Keratinocyte (primary cell): ENCODE results near the gene XIRP1. TPM values are rescaled to one million over a fixed set of nuclear protein-coding genes. Genes with fewer than 3 reads are reported as not detected.

Experiments used
- DNase-seq: peaks from one replicate; pipeline ENCODE4 v3.0.0-alpha.2; 2011; ENCODE audit warnings: low read depth, missing footprints, low spot score
- FAIRE-seq: peaks from 2 replicates; lab custom pipeline; 2011; peaks lifted over from hg19 to GRCh38; lab: Jason Lieb, UNC
- H2AFZ ChIP-seq: 2 replicates; pipeline ENCODE4 v1.6.0; 2012; ENCODE audit warnings: low read length, control low read depth, inconsistent platforms; ENCODE audit not compliant: control insufficient read depth
- H3K27ac ChIP-seq: 2 replicates; pipeline ENCODE4 v1.5.1; 2011; ENCODE audit warnings: low read length; ENCODE audit not compliant: control insufficient read depth, insufficient read depth
- H3K27me3 ChIP-seq: 3 replicates; pipeline ENCODE4 v1.6.0; 2011; ENCODE audit warnings: low read length; ENCODE audit not compliant: control insufficient read depth, insufficient read depth; ENCODE audit errors: extremely low read depth
- H3K36me3 ChIP-seq, 2 experiments: 2 replicates in 1 of 2; 3 replicates in 1 of 2; pipeline ENCODE4 v1.5.1; 2011; ENCODE audit warnings: low read length in 2 of 2, mild to moderate bottlenecking in 1 of 2; ENCODE audit not compliant: control insufficient read depth in 2 of 2, insufficient read depth in 2 of 2; ENCODE audit errors: extremely low read depth in 1 of 2
- H3K4me1 ChIP-seq: 3 replicates; pipeline ENCODE4 v1.5.1; 2011; ENCODE audit warnings: low read length; ENCODE audit not compliant: control insufficient read depth, insufficient read depth; ENCODE audit errors: extremely low read depth
- H3K4me2 ChIP-seq: 3 replicates; pipeline ENCODE4 v1.6.0; 2011; ENCODE audit warnings: low read depth, low read length; ENCODE audit not compliant: control insufficient read depth, insufficient read depth; ENCODE audit errors: extremely low read depth
- H3K4me3 ChIP-seq, 3 experiments: fragments of 200-600 bp in 1 of 3; sonication (generic) in 1 of 3; 2 replicates in 2 of 3; 3 replicates in 1 of 3; pipeline ENCODE4 v1.5.1; 2011 to 2016; ENCODE audit warnings: low read length in 3 of 3, mild to moderate bottlenecking in 3 of 3, control low read depth in 2 of 3, inconsistent platforms in 1 of 3, low read depth in 1 of 3, mixed read lengths in 1 of 3, mixed run types in 1 of 3, moderate library complexity in 1 of 3; ENCODE audit not compliant: control insufficient read depth in 2 of 3, insufficient read depth in 2 of 3; ENCODE audit errors: extremely low read depth in 1 of 3
- H3K79me2 ChIP-seq: 2 replicates; pipeline ENCODE4 v1.6.0; 2012; ENCODE audit warnings: low read length; ENCODE audit not compliant: control insufficient read depth, insufficient read depth
- H3K9ac ChIP-seq: 3 replicates; pipeline ENCODE4 v1.6.0; 2011; ENCODE audit warnings: low read length; ENCODE audit not compliant: control insufficient read depth, insufficient read depth; ENCODE audit errors: extremely low read depth
- H3K9me1 ChIP-seq: 3 replicates; pipeline ENCODE4 v1.6.0; 2011; ENCODE audit warnings: low read length; ENCODE audit not compliant: control insufficient read depth, insufficient read depth; ENCODE audit errors: extremely low read depth
- H3K9me3 ChIP-seq: 2 replicates; pipeline ENCODE4 v1.5.1; 2012; ENCODE audit warnings: low read depth, low read length; ENCODE audit not compliant: control insufficient read depth
- H4K20me1 ChIP-seq: 3 replicates; pipeline ENCODE4 v1.6.0; 2011; ENCODE audit warnings: low read length; ENCODE audit not compliant: control insufficient read depth, insufficient read depth; ENCODE audit errors: extremely low read depth
- EZH2 ChIP-seq: IDR thresholded peaks from one replicate; pipeline ENCODE4 v1.6.1; 2012; ENCODE audit warnings: inconsistent platforms, mild to moderate bottlenecking, low read length, moderate library complexity
- dilution Hi-C: fragments of 300-500 bp; cut with MboI; formaldehyde crosslinking; loops from one replicate; pipeline ENCODE4 v1.7.0; 2020; ENCODE audit warnings: low sequenced_read_pairs; ENCODE audit not compliant: extremely low pct_ligation_motif_present
- polyA plus RNA-seq, 5 experiments: library from polyadenylated mRNA; depleted of rRNA in 3 of 5; stranded (reverse) in 3 of 5; stranded (forward) in 1 of 5; unstranded in 1 of 5; fragments of >200 nt; gene quantifications; 1 replicate in 1 of 5; 2 replicates in 3 of 5; 3 replicates in 1 of 5; pipeline versions ENCODE4 v1.2.1 to v1.2.3, GENCODE V29; 2011 to 2012; ENCODE audit warnings: missing spikeins in 2 of 5, low read depth in 1 of 5, low replicate concordance in 1 of 5
- TF ChIP-seq, protein P1 (sequence below), 3 experiments: IDR thresholded peaks in 1 of 3; conservative IDR thresholded peaks in 1 of 3; optimal IDR thresholded peaks in 1 of 3; 2 replicates in 2 of 3; 3 replicates in 1 of 3; pipeline versions ENCODE3 to v1.5.1; 2011; ENCODE audit warnings: low read length in 3 of 3, mild to moderate bottlenecking in 3 of 3, moderate library complexity in 2 of 3, control low read depth in 1 of 3, inconsistent platforms in 1 of 3; ENCODE audit not compliant: insufficient read depth in 2 of 3; ENCODE audit errors: extremely low read depth in 1 of 3

Gene XIRP1
- polyA plus RNA-seq, 1 donor (not counting 4 experiments of a cell fraction or from before 2014, with no cell fraction given) = not detected

GRCh38 chr3:39216176-39216790 lies 23.9 kb upstream of the XIRP1 start:
- Histone ChIP-seq H3K27me3 (peaks cover 10% of the 10 kb centered on the region), H3K4me2 (no peak overlapping the region), H3K4me3 (no peak overlapping the region), H3K9ac (no peak overlapping the region), H3K9me1 (no peaks in the 10 kb centered on the region), H3K9me3 (no peaks in the 10 kb centered on the region), H3K79me2 (no peaks in the 10 kb centered on the region), H2AFZ (no peak overlapping the region), H3K36me3 (no peaks in the 10 kb centered on the region), H4K20me1 (no peaks in the 10 kb centered on the region), H3K4me1 (no peaks in the 10 kb centered on the region), H3K27ac (no peak overlapping the region)
- dilution Hi-C loops = no loop called here
- DNase-seq (no peak), FAIRE-seq (no peak)
- no peak for TF ChIP-seq EZH2
- TF ChIP-seq, protein P1, sequence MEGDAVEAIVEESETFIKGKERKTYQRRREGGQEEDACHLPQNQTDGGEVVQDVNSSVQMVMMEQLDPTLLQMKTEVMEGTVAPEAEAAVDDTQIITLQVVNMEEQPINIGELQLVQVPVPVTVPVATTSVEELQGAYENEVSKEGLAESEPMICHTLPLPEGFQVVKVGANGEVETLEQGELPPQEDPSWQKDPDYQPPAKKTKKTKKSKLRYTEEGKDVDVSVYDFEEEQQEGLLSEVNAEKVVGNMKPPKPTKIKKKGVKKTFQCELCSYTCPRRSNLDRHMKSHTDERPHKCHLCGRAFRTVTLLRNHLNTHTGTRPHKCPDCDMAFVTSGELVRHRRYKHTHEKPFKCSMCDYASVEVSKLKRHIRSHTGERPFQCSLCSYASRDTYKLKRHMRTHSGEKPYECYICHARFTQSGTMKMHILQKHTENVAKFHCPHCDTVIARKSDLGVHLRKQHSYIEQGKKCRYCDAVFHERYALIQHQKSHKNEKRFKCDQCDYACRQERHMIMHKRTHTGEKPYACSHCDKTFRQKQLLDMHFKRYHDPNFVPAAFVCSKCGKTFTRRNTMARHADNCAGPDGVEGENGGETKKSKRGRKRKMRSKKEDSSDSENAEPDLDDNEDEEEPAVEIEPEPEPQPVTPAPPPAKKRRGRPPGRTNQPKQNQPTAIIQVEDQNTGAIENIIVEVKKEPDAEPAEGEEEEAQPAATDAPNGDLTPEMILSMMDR (optimal IDR thresholded peaks at IDR 0.05 in 1 of 3, IDR thresholded peaks at IDR 0.05 in 1 of 3, conservative IDR thresholded peaks at IDR 0.05 in 1 of 3; ENCODE audit: extremely low read depth in 1 of 3, insufficient read depth in 2 of 3, low read length in 3 of 3) = no peak

- no peak overlapping the region for H3K27ac ChIP-seq
- no peaks in the 10 kb centered on the region for H3K79me2 ChIP-seq
- no peak for TF ChIP-seq EZH2
- TF ChIP-seq, protein P1 (optimal IDR thresholded peaks at IDR 0.05 in 1 of 3, IDR thresholded peaks at IDR 0.05 in 1 of 3, conservative IDR thresholded peaks at IDR 0.05 in 1 of 3; ENCODE audit: extremely low read depth in 1 of 3, insufficient read depth in 2 of 3, low read length in 3 of 3) = no peak
- FAIRE-seq = no peak
- no peak overlapping the region for H3K4me2 ChIP-seq
- peaks cover 9% of the 10 kb centered on the region for H3K27me3 ChIP-seq
- dilution Hi-C loops = no loop called here
- H3K4me3 ChIP-seq = no peak overlapping the region
- no peaks in the 10 kb centered on the region for H3K9me3 ChIP-seq
- H3K9ac ChIP-seq = no peak overlapping the region
- no peaks in the 10 kb centered on the region for H3K9me1 ChIP-seq
- H4K20me1 ChIP-seq = no peaks in the 10 kb centered on the region
- H3K36me3 ChIP-seq = no peaks in the 10 kb centered on the region
- H3K4me1 ChIP-seq = no peaks in the 10 kb centered on the region
- no peak overlapping the region for H2AFZ ChIP-seq
- DNase-seq = no peak
Measured at GRCh38 chr3:39213613-39214012, 21.2 kb upstream of the XIRP1 start.
